CD4-positive, alpha-beta T cell treated with Interleukin-4 for 4 hours (primary cell): Measurements from ENCODE around the gene SPOCD1.
"Not testable (repeated sequence)": the region's sequence is repeated elsewhere in the genome, so short reads cannot be mapped to it uniquely, and the experiment has no call there.

Experiments
- DNase-seq: peaks from one replicate; pipeline ENCODE4 v3.0.0-alpha.2; 2020

Gene SPOCD1

DNA sequence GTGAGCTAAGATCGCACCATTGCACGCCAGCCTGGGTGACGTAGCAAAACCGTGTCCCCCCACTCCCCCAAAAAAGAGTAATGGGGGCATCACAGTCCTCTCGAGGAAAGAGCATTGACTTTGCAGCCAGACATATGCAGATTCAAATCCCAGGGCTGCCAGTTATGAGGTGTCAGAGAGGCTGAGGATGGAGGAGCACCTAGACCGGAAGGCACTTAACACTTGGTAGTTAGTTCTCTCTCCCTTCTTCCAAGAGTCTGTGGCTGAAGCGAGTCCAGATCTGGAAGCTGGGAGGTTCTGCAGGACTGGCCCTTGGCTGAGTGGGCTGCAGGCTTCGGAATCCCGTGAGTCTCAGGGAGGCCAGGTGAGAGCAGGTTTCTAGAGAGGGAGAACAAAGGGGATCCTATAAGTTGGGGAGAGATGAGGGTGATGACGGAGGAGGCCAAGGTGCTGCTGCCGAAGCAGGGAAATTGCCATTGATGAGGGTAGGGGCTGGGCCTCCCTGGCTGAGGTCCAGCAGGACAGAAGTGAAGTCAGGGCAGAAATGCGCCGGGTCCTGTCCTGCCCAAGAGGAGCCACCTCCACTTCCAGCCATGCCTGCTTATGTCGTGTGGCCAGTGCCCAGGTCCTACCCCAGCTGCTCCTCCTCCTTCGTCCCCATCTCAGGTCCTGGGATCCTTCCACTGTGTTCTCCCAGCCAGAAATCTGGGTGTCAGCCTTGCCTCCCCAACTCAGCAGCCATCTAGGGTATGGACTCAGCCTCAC is 13.3 kb upstream of the SPOCD1 start:
- no peak for DNase-seq

- DNase-seq = no peak
Observed at GRCh38 chr1:31828341-31828740, 12.5 kb upstream of the SPOCD1 start.

- DNase-seq = no peak
Observed at GRCh38 chr1:31823780-31824179, 8.0 kb upstream of the SPOCD1 start.

DNA sequence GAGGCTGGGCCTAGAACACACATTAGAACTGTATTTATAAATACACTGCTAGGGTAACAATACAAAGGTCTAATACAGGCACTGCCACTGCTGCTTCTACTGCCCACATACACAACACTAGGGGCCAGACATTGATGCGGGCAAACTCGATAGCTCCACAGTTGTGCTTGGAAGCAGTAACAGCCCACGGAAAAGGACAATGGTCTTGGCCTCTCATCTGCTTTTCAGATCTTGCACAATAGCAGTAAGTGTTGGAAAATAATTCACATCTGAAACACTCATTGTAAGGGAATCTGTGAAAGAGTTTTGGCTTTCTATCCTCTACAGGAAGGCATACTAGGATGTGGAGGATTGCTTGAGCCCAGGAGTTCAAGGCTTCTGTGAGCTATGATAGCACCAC is 6.9 kb upstream of the SPOCD1 start:
- no peak for DNase-seq

- DNase-seq = not testable (repeated sequence)
Observed at GRCh38 chr1:31820196-31820595, 4.4 kb upstream of the SPOCD1 start.

- no peak for DNase-seq
Observed at GRCh38 chr1:31818206-31818605, 2.4 kb upstream of the SPOCD1 start.

DNA sequence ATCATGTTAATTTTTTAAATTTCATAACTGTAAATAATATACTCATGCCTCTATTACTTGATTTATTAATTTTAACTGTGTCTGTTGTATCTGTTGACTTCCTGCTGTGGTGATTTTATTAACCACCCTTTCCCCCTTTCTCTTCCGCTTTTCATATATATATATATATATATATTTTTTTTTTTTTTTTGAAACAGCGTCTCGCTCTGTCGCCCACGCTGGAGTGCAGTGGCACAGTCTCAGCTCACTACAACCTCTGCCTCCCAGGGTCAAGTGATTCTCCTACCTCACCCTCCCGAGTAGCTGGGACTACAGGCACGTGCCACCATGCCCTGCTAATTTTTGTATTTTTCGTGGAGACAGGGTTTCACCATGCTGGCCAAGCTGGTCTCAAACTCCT is 1.1 kb upstream of the SPOCD1 start:
- not testable (repeated sequence) for DNase-seq

DNA sequence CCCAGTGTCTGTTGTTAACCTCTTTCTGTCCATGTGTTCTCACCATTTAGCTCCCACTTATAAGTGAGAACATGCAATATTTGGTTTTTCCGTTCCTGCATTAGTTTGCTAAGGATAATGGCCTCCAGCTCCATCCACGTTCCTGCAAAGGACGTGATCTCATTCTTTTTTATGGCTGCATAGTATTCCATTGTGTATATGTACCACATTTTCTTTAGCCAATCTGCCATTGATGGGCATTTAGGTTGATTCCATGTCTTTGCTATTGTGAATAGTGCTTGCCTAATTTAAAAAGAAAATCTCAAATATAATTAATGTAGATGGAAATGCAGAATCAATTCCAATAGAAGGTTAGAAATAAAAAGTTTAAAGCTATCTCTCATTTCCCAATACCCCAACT is 679 bp upstream of the SPOCD1 start:
- DNase-seq = not testable (repeated sequence)

GRCh38 chr1:31815307-31815645 is 546 bp downstream of the SPOCD1 start:
- no peak for DNase-seq

GRCh38 chr1:31814631-31815306 is 1.1 kb downstream of the SPOCD1 start:
- DNase-seq = no peak

DNA sequence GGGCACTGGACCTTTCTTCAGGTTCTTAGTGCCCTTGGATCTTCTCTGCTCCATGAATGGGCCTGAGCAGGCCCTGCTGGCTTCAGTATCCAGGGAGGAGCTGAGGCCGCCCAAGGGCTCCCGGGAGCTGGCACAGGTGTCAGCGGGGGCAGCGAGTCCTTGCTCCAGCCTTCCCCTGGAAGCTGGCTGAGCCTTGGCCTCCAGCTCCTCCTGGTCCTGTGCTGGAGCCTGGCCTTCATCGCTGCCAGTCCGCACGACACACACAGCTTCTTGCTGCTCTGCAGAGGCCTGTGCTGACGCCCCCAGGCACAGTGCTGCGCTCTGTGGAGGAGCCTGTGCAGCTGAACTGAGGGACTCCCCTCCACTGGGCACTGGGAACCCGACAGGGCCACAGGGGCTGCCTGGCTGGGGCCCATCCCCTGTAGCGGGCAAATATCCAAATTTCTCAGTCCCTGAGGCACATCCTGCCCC is 1.7 kb downstream of the SPOCD1 start:
- no peak for DNase-seq

DNA sequence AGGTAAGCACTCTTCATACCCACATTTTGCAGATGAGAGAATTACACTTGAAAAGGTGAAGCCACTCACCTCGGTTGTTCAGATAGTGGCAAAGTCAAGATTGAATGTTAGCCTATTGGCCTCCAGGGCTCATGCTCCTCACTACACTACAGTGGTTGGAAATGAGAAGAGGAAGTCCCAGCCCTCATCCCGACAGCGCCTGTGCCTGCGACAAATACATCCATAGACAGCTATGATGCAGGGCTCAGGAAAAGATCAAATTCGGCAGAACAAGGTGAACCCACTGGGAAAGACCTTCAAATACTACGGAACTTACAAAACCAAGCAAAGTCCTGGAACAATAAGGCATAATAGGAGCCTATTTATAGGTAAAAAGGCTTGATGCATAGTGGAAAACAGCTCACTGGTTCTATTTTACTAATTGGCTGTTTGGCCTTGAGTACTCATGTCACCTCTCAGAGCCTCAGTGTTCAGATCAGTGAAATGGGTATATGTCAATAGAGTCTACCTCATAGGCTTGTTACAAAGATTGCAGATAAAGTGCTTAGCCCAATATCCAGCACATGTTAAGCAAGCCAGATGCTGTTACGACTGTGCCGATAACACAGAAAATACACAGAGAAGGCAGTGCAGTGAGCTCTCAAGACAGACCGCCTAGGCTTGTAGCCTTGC is 3.5 kb downstream of the SPOCD1 start:
- DNase-seq = no peak

DNA sequence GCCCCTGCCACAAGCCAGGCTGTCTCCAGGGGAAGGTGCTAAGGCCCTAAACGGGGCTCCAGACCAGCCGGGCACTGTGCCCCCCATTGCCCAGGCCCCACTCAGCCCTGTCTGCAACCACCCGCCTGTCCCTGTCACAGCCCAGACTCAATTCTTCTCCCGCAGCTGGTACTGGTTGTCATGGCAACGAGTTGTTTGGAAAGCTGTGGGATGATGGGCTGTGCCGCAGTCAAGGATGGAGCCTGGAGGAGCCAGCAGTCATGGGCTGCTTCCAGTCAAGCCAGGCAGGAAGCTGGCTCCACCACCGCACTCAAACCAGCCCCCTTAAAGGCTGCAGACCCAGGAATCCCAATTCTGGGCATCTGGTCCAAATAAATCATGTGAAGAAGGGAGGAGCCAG is 4.2 kb downstream of the SPOCD1 start:
- no peak for DNase-seq

GRCh38 chr1:31809698-31810097 is 6.1 kb downstream of the SPOCD1 start:
- DNase-seq = no peak

DNA sequence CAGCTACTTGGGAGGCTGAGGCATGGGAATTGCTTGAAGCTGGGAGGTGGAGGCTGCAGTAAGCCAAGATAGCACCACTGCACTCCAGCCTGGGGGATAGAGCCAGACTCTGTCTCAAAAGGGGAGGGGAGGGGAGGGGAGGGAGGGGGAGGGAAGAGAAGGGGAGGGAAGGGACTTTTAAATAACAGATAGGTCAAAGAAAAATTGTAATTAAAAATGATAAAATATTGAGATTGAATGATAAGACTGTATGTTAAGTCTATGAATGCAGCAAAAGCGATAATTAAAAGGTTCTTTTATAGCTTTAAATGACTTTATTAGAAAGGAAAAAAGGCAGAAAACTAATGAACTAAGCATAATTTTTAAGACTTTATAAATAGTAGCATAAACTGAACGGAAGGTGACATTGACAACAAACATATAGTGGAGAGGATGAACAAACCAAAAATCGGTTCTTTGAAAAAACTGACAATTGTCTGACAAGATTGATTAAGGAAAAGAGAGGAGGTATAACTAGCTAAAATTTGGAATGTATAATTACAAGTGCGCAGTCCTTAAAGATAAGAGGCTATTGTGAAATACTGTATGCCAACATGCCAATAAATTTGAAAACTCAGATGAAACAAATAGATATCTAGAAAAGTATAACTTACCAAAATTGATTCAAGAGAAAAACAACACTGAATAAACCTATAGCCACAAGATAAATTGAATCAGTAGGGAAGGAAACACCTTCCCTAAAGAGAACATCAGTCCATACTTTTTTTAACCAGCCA is 8.4 kb downstream of the SPOCD1 start:
- DNase-seq = no peak

DNA sequence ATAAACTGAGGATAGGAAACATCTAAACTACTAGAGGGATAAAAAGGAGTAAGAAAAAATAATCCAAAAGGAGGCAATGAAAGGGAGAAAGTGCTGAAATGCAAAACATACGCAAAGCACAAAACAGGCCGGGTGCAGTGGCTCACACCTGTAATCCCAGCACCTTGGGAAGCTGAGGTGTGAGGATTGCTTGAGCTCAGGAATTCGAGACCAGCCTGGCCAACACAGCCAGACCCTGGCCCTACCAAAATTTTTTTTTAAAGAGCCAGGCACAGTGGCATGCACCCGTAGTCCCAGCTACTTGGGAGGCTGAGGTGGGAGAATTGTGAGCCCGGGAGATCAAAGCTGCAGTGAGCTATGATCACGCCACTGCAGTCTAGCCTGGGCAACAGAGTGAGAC is 10.5 kb downstream of the SPOCD1 start:
- no peak for DNase-seq

DNA sequence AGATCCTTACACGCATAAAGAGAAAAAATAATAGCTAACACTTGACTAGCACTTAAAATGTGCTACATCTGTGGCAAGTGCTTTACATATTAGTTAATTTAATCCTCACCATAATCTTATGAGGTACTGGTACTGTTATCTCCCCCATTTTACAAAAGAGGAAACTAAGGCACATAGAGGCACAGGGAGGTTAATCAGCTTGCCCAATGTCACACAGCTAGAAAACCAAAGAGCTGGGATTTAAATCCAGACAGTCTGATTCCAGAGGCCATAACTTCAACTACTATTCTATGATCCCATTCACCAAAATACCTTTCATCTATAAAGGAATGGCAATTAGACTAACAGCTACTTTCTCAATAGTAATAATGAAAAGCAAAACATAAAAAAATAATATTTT is 11.7 kb downstream of the SPOCD1 start:
- DNase-seq = no peak

DNA sequence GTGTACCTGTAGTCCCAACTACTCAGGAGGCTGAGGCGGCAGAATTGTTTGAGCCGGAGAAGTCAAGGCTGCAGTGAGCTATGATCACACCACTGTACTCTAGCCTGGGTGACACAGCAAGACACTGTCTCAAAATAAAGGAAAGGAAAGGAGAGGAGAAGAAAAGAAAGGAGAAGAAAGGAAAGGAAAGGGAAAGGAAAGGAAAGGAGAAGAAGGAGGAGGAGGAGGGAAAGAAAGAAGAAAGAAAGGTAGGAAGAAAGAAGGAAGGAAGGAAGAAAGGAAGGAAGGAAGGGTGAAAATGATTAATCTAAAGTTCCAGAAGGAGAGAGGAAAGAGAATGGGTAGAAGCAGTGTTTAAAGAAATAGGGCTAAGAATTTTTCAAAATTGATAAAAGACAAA is 12.2 kb downstream of the SPOCD1 start:
- no peak for DNase-seq

DNA sequence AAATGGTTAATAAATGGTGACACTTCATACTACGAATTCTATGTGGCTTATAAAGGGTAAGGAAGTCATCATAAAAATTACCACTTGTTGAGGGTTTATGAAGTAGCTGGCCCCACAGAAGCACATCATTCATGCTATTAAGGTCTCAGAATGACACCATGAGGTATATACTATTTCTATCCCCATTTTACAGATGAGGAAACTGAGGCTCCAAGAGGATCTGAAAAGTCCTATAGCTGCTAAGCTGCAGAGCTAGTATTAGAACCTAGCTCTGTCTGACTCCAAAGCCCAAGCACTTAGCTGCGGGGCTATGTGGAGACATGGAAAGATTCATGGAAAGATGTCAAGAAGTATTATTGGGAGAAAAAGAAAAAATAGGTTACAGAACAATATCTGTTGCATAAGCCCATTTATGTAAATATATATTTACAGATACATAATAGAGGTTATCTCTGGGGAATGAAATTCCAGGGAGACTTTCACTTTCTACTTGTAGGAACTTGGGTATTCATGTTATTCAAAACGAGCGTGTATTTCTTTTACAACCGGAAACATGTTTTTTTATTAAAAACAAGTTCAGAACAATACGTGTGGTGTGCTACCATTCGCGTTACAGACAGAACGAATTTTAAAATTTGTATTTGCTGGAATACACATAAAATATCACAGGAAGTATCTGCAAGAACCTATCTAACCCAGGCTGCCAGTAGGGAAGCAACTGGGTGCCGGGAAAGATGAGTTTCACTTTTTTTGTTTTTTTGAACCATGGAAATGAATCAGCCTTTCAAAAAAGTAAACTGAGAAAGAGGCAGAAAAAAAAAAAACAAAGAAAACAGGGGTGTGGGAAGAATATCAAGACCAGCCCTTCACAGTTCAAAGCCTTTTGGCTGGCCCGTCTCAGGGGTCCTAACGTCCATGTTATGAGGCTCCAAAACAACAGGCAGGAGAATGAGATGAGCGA is 13.4 kb downstream of the SPOCD1 start:
- no peak for DNase-seq

- DNase-seq = no peak
Observed at GRCh38 chr1:31801458-31801857, 14.4 kb downstream of the SPOCD1 start.

DNA sequence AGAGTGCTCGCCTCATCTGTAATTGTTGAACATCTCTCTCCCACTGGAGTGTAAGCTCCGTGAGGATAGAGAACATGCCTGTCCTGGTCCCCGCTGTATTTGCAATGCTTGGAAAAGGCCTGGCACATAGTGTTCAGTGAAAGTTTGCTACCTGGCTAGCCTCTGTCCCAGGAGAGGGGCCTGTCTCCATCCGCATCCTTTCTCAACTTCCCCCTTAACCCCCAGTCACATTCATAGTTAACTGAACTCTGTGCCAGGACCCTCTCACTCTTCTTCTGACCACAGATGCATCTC is 15.2 kb downstream of the SPOCD1 start:
- DNase-seq = no peak
